Right ventricle myocardium inferior (tissue), 1 donor: Measurements from ENCODE around the gene GAK. TPM values are rescaled to one million over a fixed set of nuclear protein-coding genes. Genes with fewer than 3 reads are reported as not detected.
A peak's percentile ranks its signal among the peaks of the same experiment; 100 is the strongest.

Experiments
- ATAC-seq: fragments of 200-7000 bp; cut with Tn5 transposase; one replicate; pipeline ENCODE4 v1.9.1; 2020; ENCODE audit warnings: mild to moderate bottlenecking, moderate library complexity
- DNase-seq: peaks from one replicate; pipeline ENCODE4 v3.0.0; 2021; ENCODE audit errors: missing footprints
- intact Hi-C: fragments of 100-400 bp; cut with DNase I; formaldehyde crosslinking; loops from one replicate; pipeline ENCODE4 v1.11.0; 2022
- total RNA-seq: library from RNA; stranded (reverse); fragmentation: NEBNext Ultra II Directional; extraction: Animal tissue kit (Norgen Biotek cat#: 25700); gene quantifications from one replicate; pipeline ENCODE4 v1.2.1, GENCODE V29; 2021
- donor health status: DM: no; HTN: yes; CAD: no; lungs with severe emphysema.

GAK gene
- total RNA-seq, 1 donor from 2014 or later = 29.3 TPM

- DNase-seq (peak; percentile 49), ATAC-seq (no peak)
- intact Hi-C loops = no loop called here
Observed at GRCh38 chr4:829761-830600, 102.1 kb downstream of the GAK start.

GRCh38 chr4:829291-829690 is 102.8 kb downstream of the GAK start:
- ATAC-seq = no peak
- peak; percentile 39 for DNase-seq
- intact Hi-C loops = no loop called here

GRCh38 chr4:828641-829271 is 103.4 kb downstream of the GAK start:
- intact Hi-C loops = no loop called here
- DNase-seq = peak; percentile 64
- ATAC-seq = no peak

GRCh38 chr4:827209-828081 is 104.7 kb downstream of the GAK start:
- DNase-seq = peak; percentile 50
- intact Hi-C loops = no loop called here
- no peak for ATAC-seq

GRCh38 chr4:826508-827208 is 105.5 kb downstream of the GAK start:
- ATAC-seq (no peak), DNase-seq (peak; percentile 33)
- intact Hi-C loops = no loop called here

- intact Hi-C loops = no loop called here
- no peak for ATAC-seq
- no peak for DNase-seq
Observed at GRCh38 chr4:825971-826330, 106.2 kb downstream of the GAK start, which contains the start of gene CPLX1. Gene CPLX1 (minus strand): TSS chr4:826129. CDS start chr4:824522, 1,607 bp downstream.

GRCh38 chr4:825063-825970 is 106.8 kb downstream of the GAK start:
- no peak for ATAC-seq
- DNase-seq = peak; percentile 40
- intact Hi-C loops = no loop called here

GRCh38 chr4:824461-825062 is 107.6 kb downstream of the GAK start:
- ATAC-seq (no peak), DNase-seq (peak; percentile 49)
- intact Hi-C loops = no loop called here

- DNase-seq (no peak), ATAC-seq (no peak)
- intact Hi-C loops = no loop called here
Observed at GRCh38 chr4:823761-824460, 108.2 kb downstream of the GAK start.

- intact Hi-C loops = no loop called here
- DNase-seq = no peak
- ATAC-seq = no peak
Observed at GRCh38 chr4:823176-823760, 108.8 kb downstream of the GAK start.

GRCh38 chr4:822361-823175 is 109.5 kb downstream of the GAK start:
- peak; percentile 49 for DNase-seq
- intact Hi-C loops = no loop called here
- no peak for ATAC-seq

- intact Hi-C loops = no loop called here
- no peak for ATAC-seq
- peak; percentile 56 for DNase-seq
Observed at GRCh38 chr4:821631-822030, 110.5 kb downstream of the GAK start.

- DNase-seq (peak; percentile 48), ATAC-seq (no peak)
- intact Hi-C loops = no loop called here
Observed at GRCh38 chr4:821181-821591, 110.9 kb downstream of the GAK start.

- intact Hi-C loops = no loop called here
- peak; percentile 45 for DNase-seq
- no peak for ATAC-seq
Observed at GRCh38 chr4:820230-821172, 111.6 kb downstream of the GAK start.
